Small intestine (tissue), 7 donors: ENCODE measurements around the gene PIEZO1. TPM values are rescaled to one million over a fixed set of nuclear protein-coding genes. Genes with fewer than 3 reads are reported as not detected.

Experiments
- DNase-seq, 2 donors: peaks; one replicate each; pipeline versions ENCODE4 v3.0.0 to v3.0.0-alpha.2; 2013
- FAIRE-seq: peaks from 2 replicates; lab custom pipeline; 2012; peaks lifted over from hg19 to GRCh38; lab: Jason Lieb, UNC
- H3K27ac ChIP-seq, 3 donors: one replicate each; pipeline ENCODE4 v1.5.1; 2013; ENCODE audit warnings: low read length in 2 of 3, mild to moderate bottlenecking in 2 of 3, control low read depth in 1 of 3, inconsistent platforms in 1 of 3, low read depth in 1 of 3, moderate library complexity in 1 of 3
- H3K27me3 ChIP-seq, 3 donors: one replicate each; pipeline ENCODE4 v1.6.1; 2013; ENCODE audit warnings: low read length in 3 of 3, inconsistent platforms in 1 of 3; ENCODE audit not compliant: control insufficient read depth in 3 of 3, insufficient read depth in 3 of 3
- H3K36me3 ChIP-seq, 3 donors: one replicate each; pipeline ENCODE4 v1.6.1; 2013; ENCODE audit warnings: low read length in 3 of 3, inconsistent platforms in 1 of 3, low read depth in 1 of 3, mild to moderate bottlenecking in 1 of 3, moderate library complexity in 1 of 3; ENCODE audit not compliant: control insufficient read depth in 3 of 3, insufficient read depth in 2 of 3
- H3K4me1 ChIP-seq, 3 donors: one replicate each; pipeline ENCODE4 v1.6.1; 2013; ENCODE audit warnings: low read length in 2 of 3, inconsistent platforms in 1 of 3, low read depth in 1 of 3, mild to moderate bottlenecking in 1 of 3, moderate library complexity in 1 of 3; ENCODE audit not compliant: control insufficient read depth in 3 of 3, insufficient read depth in 2 of 3
- H3K4me3 ChIP-seq, 3 donors: one replicate each; pipeline ENCODE4 v1.5.1; 2013; ENCODE audit warnings: low read length in 3 of 3, control low read depth in 1 of 3, inconsistent platforms in 1 of 3, low read depth in 1 of 3, mild to moderate bottlenecking in 1 of 3, moderate library complexity in 1 of 3
- H3K9me3 ChIP-seq, 2 donors: one replicate each; pipeline ENCODE4 v1.6.1; 2013; ENCODE audit warnings: low read depth in 1 of 2, low read length in 1 of 2; ENCODE audit not compliant: control insufficient read depth in 2 of 2, insufficient read depth in 1 of 2
- WGBS, 3 donors: extraction: QIAGEN DNeasy Blood & Tissue Kit; methylation state at CpG; one replicate each; pipeline ENCODE4 v1.1.7; 2013; 5-methylcytosine and 5-hydroxymethylcytosine counted together
- polyA plus RNA-seq, 4 donors: library from polyadenylated mRNA; stranded (reverse) in 3 of 4; unstranded in 1 of 4; fragments of 200-250 nt in 3 of 4; fragments of 120-200 nt in 1 of 4; gene quantifications; one replicate each; pipeline versions ENCODE4 v1.2.1 to v1.2.3, GENCODE V29; 2013
- donor health status: healthy with polysubstance abuse.
- donor health status: control.
- donor health status: control.
- donor health status: Bipolar disorder and iron deficiency.
- donor health status: healthy.

PIEZO1 gene
- polyA plus RNA-seq, 4 donors = 22.8 to 95.0 (median 57.7) TPM

DNA sequence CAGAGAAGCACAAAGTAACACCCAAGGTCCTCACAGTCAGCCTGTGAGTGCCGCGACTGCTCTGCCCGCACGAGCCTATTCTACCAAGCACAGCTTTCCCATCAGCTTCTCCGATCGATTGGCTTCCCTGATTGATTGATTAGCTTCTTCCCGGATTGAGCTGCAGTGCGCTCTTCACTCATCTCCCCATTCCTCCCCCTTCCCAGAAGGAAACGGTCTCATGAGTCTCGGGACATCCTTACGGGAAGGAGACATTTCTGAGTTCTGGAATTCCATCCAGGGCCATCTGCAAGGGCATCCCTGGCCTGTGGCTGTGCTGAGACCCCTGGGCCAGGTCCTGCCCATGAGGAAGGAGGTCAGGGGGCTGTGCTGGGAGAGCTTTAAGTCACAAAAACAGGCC is 18.0 kb downstream of the PIEZO1 start:
- WGBS, 3 donors = 86 to 94% (median 87%) methylated on average over 11 of the region's 11 CpGs
- DNase-seq (no peak), FAIRE-seq (no peak)
- Histone ChIP-seq H3K27ac (no peak overlapping the region), H3K4me1 (peaks cover 5 to 46% (median 12%) of the 10 kb centered on the region in 3 donors), H3K27me3 (no peaks in the 10 kb centered on the region), H3K9me3 (no peaks in the 10 kb centered on the region), H3K4me3 (no peak overlapping the region), H3K36me3 (peaks cover 0 to 46% (median 0%) of the 10 kb centered on the region in 3 donors)

GRCh38 chr16:88764913-88765349 is 20.1 kb downstream of the PIEZO1 start:
- no peak overlapping the region for H3K4me3 ChIP-seq
- H3K9me3 ChIP-seq = no peaks in the 10 kb centered on the region
- WGBS, 3 donors = 80 to 93% (median 83%) methylated on average over 9 of the region's 9 CpGs
- H3K4me1 ChIP-seq = peaks cover under 1 to 33% (median 2%) of the 10 kb centered on the region in 3 donors
- H3K27me3 ChIP-seq = no peaks in the 10 kb centered on the region
- DNase-seq (no peak), FAIRE-seq (no peak)
- H3K27ac ChIP-seq = no peak overlapping the region
- peaks cover 0 to 48% (median 0%) of the 10 kb centered on the region in 3 donors for H3K36me3 ChIP-seq

GRCh38 chr16:88764080-88764479 is 20.9 kb downstream of the PIEZO1 start:
- WGBS, 3 donors = 93 to 96% (median 95%) methylated on average over 17 to 19 of the region's 19 CpGs
- DNase-seq (no peak), FAIRE-seq (no peak)
- peaks cover 0 to 48% (median 0%) of the 10 kb centered on the region in 3 donors for H3K36me3 ChIP-seq
- H3K27ac ChIP-seq = no peak overlapping the region
- H3K4me1 ChIP-seq = peaks cover 0 to 33% (median 5%) of the 10 kb centered on the region in 3 donors
- no peak overlapping the region for H3K4me3 ChIP-seq
- peaks cover 0 to under 1% of the 10 kb centered on the region in 2 donors for H3K9me3 ChIP-seq
- no peaks in the 10 kb centered on the region for H3K27me3 ChIP-seq

GRCh38 chr16:88763502-88764053 is 21.4 kb downstream of the PIEZO1 start:
- H3K4me3 ChIP-seq = no peak overlapping the region
- DNase-seq = no peak
- no peak overlapping the region for H3K27ac ChIP-seq

GRCh38 chr16:88762941-88763340 is 22.1 kb downstream of the PIEZO1 start:
- peaks cover 0 to 54% (median 0%) of the 10 kb centered on the region in 3 donors for H3K36me3 ChIP-seq
- DNase-seq (no peak), FAIRE-seq (no peak)
- peak overlapping the region in 1 of 3 donors; percentile 5 for H3K27ac ChIP-seq
- peaks cover 0 to 5% of the 10 kb centered on the region in 2 donors for H3K9me3 ChIP-seq
- H3K27me3 ChIP-seq = no peaks in the 10 kb centered on the region
- peaks cover 0 to 25% (median 5%) of the 10 kb centered on the region in 3 donors for H3K4me1 ChIP-seq
- 85 to 89% (median 88%) methylated on average over 10 of the region's 10 CpGs for WGBS, 3 donors
- no peak overlapping the region for H3K4me3 ChIP-seq

More at GRCh38 chr16:88763502-88764053, 21.4 kb downstream of the PIEZO1 start:
- H3K4me1 ChIP-seq = peaks cover 0 to 32% (median 5%) of the 10 kb centered on the region in 3 donors
- H3K36me3 ChIP-seq = peaks cover 0 to 51% (median 0%) of the 10 kb centered on the region in 3 donors
- peaks cover 0 to 5% of the 10 kb centered on the region in 2 donors for H3K9me3 ChIP-seq
- no peak for FAIRE-seq
- no peaks in the 10 kb centered on the region for H3K27me3 ChIP-seq
- whole genome bisulfite sequencing, 3 donors = 51 to 67% (median 61%) methylated on average over 14 of the region's 14 CpGs

DNA sequence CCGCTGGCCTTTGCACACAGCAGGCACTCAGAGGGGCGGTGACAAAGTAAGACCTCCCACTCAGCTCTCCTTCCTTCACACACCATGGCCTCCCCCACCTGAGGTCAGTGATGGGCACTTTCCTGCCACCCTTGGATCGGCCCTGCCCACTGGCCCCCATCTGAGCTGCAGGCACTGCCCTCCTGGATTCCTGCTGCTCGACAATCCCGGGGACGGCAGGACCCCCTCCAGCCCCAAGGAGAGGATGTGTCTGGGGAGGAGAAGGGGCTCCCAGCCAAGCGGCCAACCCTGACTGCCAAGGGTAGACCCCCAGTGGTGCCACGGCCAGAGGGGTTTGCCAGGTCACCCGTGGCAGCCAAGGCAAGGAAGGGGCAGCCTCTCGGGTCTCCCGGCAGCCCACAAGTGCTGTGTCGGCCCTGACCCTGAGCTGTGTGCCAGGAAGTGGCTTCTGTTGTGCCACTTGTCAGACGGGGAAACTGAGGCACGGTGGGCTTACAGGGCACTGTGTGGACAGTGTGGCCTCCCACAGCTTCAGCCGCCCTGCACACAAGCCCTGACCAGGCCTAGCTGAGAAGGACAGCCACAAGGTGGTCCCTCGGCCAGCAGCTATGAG is 22.7 kb downstream of the PIEZO1 start:
- H3K36me3 ChIP-seq = peaks cover 0 to 54% (median 0%) of the 10 kb centered on the region in 3 donors
- 82 to 86% (median 83%) methylated on average over 14 to 16 of the region's 16 CpGs for WGBS, 3 donors
- no peak for DNase-seq
- H3K4me1 ChIP-seq = peaks cover 0 to 23% (median 5%) of the 10 kb centered on the region in 3 donors
- H3K27ac ChIP-seq = no peak overlapping the region
- no peak for FAIRE-seq
- no peak overlapping the region for H3K4me3 ChIP-seq
- H3K27me3 ChIP-seq = no peaks in the 10 kb centered on the region
- peaks cover 0 to 5% of the 10 kb centered on the region in 2 donors for H3K9me3 ChIP-seq

DNA sequence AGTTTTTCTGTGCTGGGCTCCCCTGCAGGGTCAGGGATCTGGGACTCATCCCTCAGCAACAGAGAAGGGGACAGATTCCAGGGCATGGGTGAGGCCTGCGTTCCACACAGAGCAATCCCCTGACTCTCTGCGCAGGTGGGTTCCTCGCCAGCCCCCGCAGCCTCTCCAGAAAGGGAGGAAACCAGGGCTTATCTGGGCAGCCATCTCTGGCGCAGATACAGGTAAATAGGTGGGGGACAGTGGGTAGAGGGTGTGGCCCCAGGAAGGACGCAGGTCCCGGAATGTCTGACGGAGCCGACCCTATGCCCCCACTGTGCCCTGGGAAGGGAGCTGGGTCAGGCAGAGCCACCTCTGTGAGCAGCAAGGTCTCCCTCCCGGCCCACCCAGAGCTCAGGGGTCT is 23.2 kb downstream of the PIEZO1 start:
- Histone ChIP-seq H3K36me3 (peaks cover 0 to 54% (median 0%) of the 10 kb centered on the region in 3 donors), H3K27ac (no peak overlapping the region), H3K4me1 (peaks cover 0 to 23% (median 5%) of the 10 kb centered on the region in 3 donors), H3K4me3 (no peak overlapping the region), H3K9me3 (peaks cover 0 to 5% of the 10 kb centered on the region in 2 donors), H3K27me3 (no peaks in the 10 kb centered on the region)
- DNase-seq (no peak), FAIRE-seq (no peak)
- 74 to 82% (median 80%) methylated on average over 9 to 10 of the region's 10 CpGs for WGBS, 3 donors

DNA sequence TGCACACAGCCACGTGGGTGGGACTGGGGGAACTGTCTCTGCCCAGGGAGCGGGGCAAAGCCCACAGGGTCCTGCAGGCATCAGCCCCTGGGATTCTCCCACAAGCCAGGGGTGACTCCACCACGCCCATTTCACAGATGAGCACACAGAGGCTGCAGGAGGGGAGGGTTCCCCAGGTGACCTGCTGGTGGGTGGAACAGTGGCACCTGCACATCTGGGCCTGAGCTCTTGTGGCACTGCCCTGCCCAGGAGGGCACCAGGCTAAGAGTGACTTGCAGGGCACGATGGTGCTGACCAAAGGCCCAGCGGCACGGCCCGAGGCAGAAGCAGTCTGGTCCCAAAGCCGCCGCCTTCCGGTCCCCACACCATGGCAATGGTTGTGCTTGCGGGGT is 23.9 kb downstream of the PIEZO1 start:
- DNase-seq = no peak
- FAIRE-seq = no peak
- no peak overlapping the region for H3K4me3 ChIP-seq
- H3K27me3 ChIP-seq = no peaks in the 10 kb centered on the region
- WGBS, 3 donors = 86 to 92% (median 90%) methylated on average over 10 to 11 of the region's 11 CpGs
- peaks cover 0 to 5% of the 10 kb centered on the region in 2 donors for H3K9me3 ChIP-seq
- peaks cover 0 to 23% (median 5%) of the 10 kb centered on the region in 3 donors for H3K4me1 ChIP-seq
- H3K27ac ChIP-seq = no peak overlapping the region
- peaks cover 0 to 50% (median 0%) of the 10 kb centered on the region in 3 donors for H3K36me3 ChIP-seq
